ENCODE results near the gene KCNJ9. TPM values are rescaled to one million over a fixed set of nuclear protein-coding genes. Genes with fewer than 3 reads are reported as not detected.

The KCNJ9 gene
- total and polyA plus RNA-seq, 12 donors, result 0.01 to 0.09 (median 0.07) TPM; not detected in 8

- 84 to 89% methylated on average over 4 of the region's 4 CpGs for WGBS, 2 donors
- Histone ChIP-seq H3K4me1 (peaks cover 0 to 8% (median 0%) of the 10 kb centered on the region in 9 donors), H3K4me3 (no peak overlapping the region), H3K9me3 (no peaks in the 10 kb centered on the region), H3K36me3 (peaks cover 0 to 62% (median 11%) of the 10 kb centered on the region in 9 donors), H3K27me3 (no peaks in the 10 kb centered on the region), H3K27ac (no peak overlapping the region)
- TF ChIP-seq CTCF (IDR thresholded peaks at IDR 0.05), result no peak
- intact Hi-C loops (cut with DNase I), result loop anchor here in 2 of 10 donors (10.0 kb wide), 2 partner anchors 164 to 284 kb away; no protein-coding TSS in a partner anchor
- ATAC-seq (no peak), DNase-seq (no peak)
Measured at GRCh38 chr1:160090760-160091159, 9.4 kb downstream of the KCNJ9 start.

- intact Hi-C loops (cut with DNase I), result loop anchor here in 2 of 10 donors (10.0 kb wide), 2 partner anchors 163 to 283 kb away; no protein-coding TSS in a partner anchor
- DNase-seq, result no peak
- H3K36me3 ChIP-seq, result peaks cover 0 to 62% (median 11%) of the 10 kb centered on the region in 9 donors
- peaks cover 0 to 18% (median 5%) of the 10 kb centered on the region in 9 donors for H3K4me1 ChIP-seq
- TF ChIP-seq CTCF (IDR thresholded peaks at IDR 0.05), result no peak
- H3K27ac ChIP-seq, result no peak overlapping the region
- no peak overlapping the region for H3K4me3 ChIP-seq
- no peaks in the 10 kb centered on the region for H3K9me3 ChIP-seq
- ATAC-seq, result no peak
- WGBS, 2 donors, result 91 to 96% methylated on average over 5 of the region's 5 CpGs
- H3K27me3 ChIP-seq, result no peaks in the 10 kb centered on the region
Measured at GRCh38 chr1:160091666-160092223, 10.4 kb downstream of the KCNJ9 start.

GRCh38 chr1:160092366-160093068, 11.2 kb downstream of the KCNJ9 start:
- no peak for TF ChIP-seq CTCF (IDR thresholded peaks at IDR 0.05)
- Histone ChIP-seq H3K27me3 (no peaks in the 10 kb centered on the region), H3K9me3 (no peaks in the 10 kb centered on the region), H3K27ac (no peak overlapping the region), H3K4me1 (peaks cover 5 to 25% (median 13%) of the 10 kb centered on the region in 9 donors), H3K36me3 (peaks cover 0 to 62% (median 11%) of the 10 kb centered on the region in 9 donors), H3K4me3 (no peak overlapping the region)
- intact Hi-C loops (cut with DNase I), result loop anchor here in 2 of 10 donors (10.0 kb wide), 2 partner anchors 162 to 282 kb away; no protein-coding TSS in a partner anchor
- DNase-seq (no peak), ATAC-seq (no peak)
- WGBS, 2 donors, result 95 to 96% methylated on average over 31 to 32 of the region's 32 CpGs

GRCh38 chr1:160093069-160093395, 11.7 kb downstream of the KCNJ9 start:
- WGBS, 2 donors, result 81 to 82% methylated on average over 9 of the region's 9 CpGs
- intact Hi-C loops (cut with DNase I), result loop anchor here in 2 of 10 donors (10.0 kb wide), 2 partner anchors 162 to 282 kb away; no protein-coding TSS in a partner anchor
- H3K36me3 ChIP-seq, result peaks cover 0 to 62% (median 11%) of the 10 kb centered on the region in 9 donors
- no peaks in the 10 kb centered on the region for H3K27me3 ChIP-seq
- H3K4me3 ChIP-seq, result no peak overlapping the region
- no peaks in the 10 kb centered on the region for H3K9me3 ChIP-seq
- no peak for DNase-seq
- H3K27ac ChIP-seq, result no peak overlapping the region
- H3K4me1 ChIP-seq, result peaks cover 9 to 31% (median 18%) of the 10 kb centered on the region in 9 donors
- ATAC-seq, result no peak
- no peak for TF ChIP-seq CTCF (IDR thresholded peaks at IDR 0.05)

All from heart right ventricle (tissue), 16 donors.